Panc1 (cell line): ENCODE measurements around the gene LRRC47. TPM values are rescaled to one million over a fixed set of nuclear protein-coding genes. Genes with fewer than 3 reads are reported as not detected.

Source experiments
- ATAC-seq: fragments of 200-7000 bp; cut with Tn5 transposase; 2 replicates; pipeline ENCODE4 v1.9.1; 2020; ENCODE audit warnings: mild to moderate bottlenecking, moderate library complexity
- BruUV-seq: library from RNA; stranded (reverse); fragments of 400-500 nt; replicated peaks from 2 replicates; lab custom pipeline; 2021; lab: Mats Ljungman, UMichigan
- CTCF ChIA-PET: fragments of 300-600 bp; sonication (Branson Sonifier 250); formaldehyde crosslinking; loops from one replicate; lab custom pipeline; 2022; ENCODE audit warnings: antibody characterized with exemption; lab: Charles Lee
- POLR2A ChIA-PET: fragments of 300-600 bp; sonication (Branson Sonifier 250); formaldehyde crosslinking; loops from one replicate; lab custom pipeline; 2022; ENCODE audit warnings: antibody characterized with exemption; lab: Charles Lee
- DNase-seq: peaks from one replicate; pipeline ENCODE4 v3.0.0-alpha.2; 2010; ENCODE audit warnings: low read depth, low spot score
- H3K27ac ChIP-seq: 2 replicates; pipeline ENCODE4 v1.5.1; 2011; ENCODE audit warnings: mild to moderate bottlenecking, low read length, inconsistent platforms
- H3K27me3 ChIP-seq: fragments of 200-500 bp; sonication (Bioruptor generic); 2 replicates; pipeline ENCODE4 v1.6.0; 2014; ENCODE audit warnings: low read length, inconsistent platforms; ENCODE audit not compliant: control insufficient read depth, insufficient read depth
- H3K36me3 ChIP-seq: fragments of 200-500 bp; sonication (Bioruptor generic); 2 replicates; pipeline ENCODE4 v1.5.1; 2014; ENCODE audit warnings: inconsistent platforms, mild to moderate bottlenecking, low read length, moderate library complexity; ENCODE audit not compliant: control insufficient read depth, insufficient read depth
- H3K4me1 ChIP-seq: 2 replicates; pipeline ENCODE4 v1.5.1; 2011; ENCODE audit warnings: inconsistent platforms, mild to moderate bottlenecking, low read length, moderate library complexity; ENCODE audit not compliant: control insufficient read depth, insufficient read depth
- H3K4me3 ChIP-seq, 2 experiments: 2 replicates each; pipeline ENCODE4 v1.5.1; 2011 to 2012; ENCODE audit warnings: low read depth in 2 of 2, low read length in 2 of 2, mild to moderate bottlenecking in 2 of 2, inconsistent platforms in 1 of 2, moderate library complexity in 1 of 2
- H3K9me3 ChIP-seq: fragments of 200-500 bp; sonication (Bioruptor generic); 2 replicates; pipeline ENCODE4 v1.5.1; 2014; ENCODE audit warnings: low read depth, mild to moderate bottlenecking, inconsistent platforms, low read length, moderate library complexity; ENCODE audit not compliant: control insufficient read depth, insufficient read depth
- CTCF ChIP-seq: fragments of 450-650 bp; IDR thresholded peaks from 2 replicates; pipeline ENCODE4 v1.5.1; 2017; ENCODE audit warnings: mild to moderate bottlenecking
- POLR2AphosphoS5 ChIP-seq: IDR thresholded peaks from 2 replicates; pipeline ENCODE4 v1.6.1; 2012; ENCODE audit warnings: mild to moderate bottlenecking, low read depth, low read length, moderate library complexity
- REST ChIP-seq, 2 experiments: IDR thresholded peaks; 2 replicates each; pipeline ENCODE4 v1.6.1; 2011 to 2012; ENCODE audit warnings: low read depth in 2 of 2, control low read depth in 1 of 2, low read length in 1 of 2, mild to moderate bottlenecking in 1 of 2, moderate library complexity in 1 of 2; ENCODE audit not compliant: insufficient read depth in 1 of 2
- SIN3A ChIP-seq: IDR thresholded peaks from 2 replicates; pipeline ENCODE4 v1.6.1; 2012; ENCODE audit warnings: low read depth, mild to moderate bottlenecking, low read length, moderate library complexity, borderline replicate concordance; ENCODE audit not compliant: insufficient read depth
- TCF7L2 ChIP-seq: IDR thresholded peaks from 2 replicates; pipeline ENCODE4 v1.6.1; 2011; ENCODE audit warnings: mild to moderate bottlenecking, low read depth, low read length, inconsistent platforms
- in situ Hi-C: cut with HindIII; loops from 2 replicates; pipeline ENCODE4 v1.10.0; 2016; ENCODE audit warnings: low sequenced_read_pairs, low pct_unique_long_range_greater_than_20kb
- intact Hi-C: fragments of 100-400 bp; cut with micrococcal nuclease; formaldehyde crosslinking; loops from one replicate; pipeline ENCODE4 v1.10.0; 2022; ENCODE audit not compliant: unreplicated experiment
- total RNA-seq: library from RNA; stranded (reverse); gene quantifications from one replicate; pipeline ENCODE4 v1.2.1, GENCODE V29; 2021; ENCODE audit not compliant: unreplicated experiment

Gene LRRC47
- total RNA-seq, 1 experiment from 2014 or later, result 51.0 TPM

- POLR2A ChIA-PET, result no interaction called here
- intact Hi-C loops, result no loop called here
These were observed 18.7 kb upstream of the LRRC47 start for GRCh38 chr1:3814771-3815561.

GRCh38 chr1:3814065-3814464, 17.8 kb upstream of the LRRC47 start:
- intact Hi-C loops (no loop called here), in situ Hi-C loops (no loop called here)
- no peak overlapping the region for H3K4me3 ChIP-seq
- TF ChIP-seq TCF7L2, result no peak
- no peak for TF ChIP-seq REST (IDR thresholded peaks at IDR 0.05; ENCODE audit: insufficient read depth in 1 of 2, low read depth in 2 of 2, low read length in 1 of 2)
- no peak for TF ChIP-seq CTCF
- TF ChIP-seq SIN3A, result no peak
- no peaks in the 10 kb centered on the region for H3K36me3 ChIP-seq
- no peaks in the 10 kb centered on the region for H3K27me3 ChIP-seq
- TSS peak; percentile 88 for BruUV-seq
- CTCF ChIA-PET, result no interaction called here
- H3K27ac ChIP-seq, result no peak overlapping the region
- POLR2A ChIA-PET, result no interaction called here
- ATAC-seq (no peak), DNase-seq (no peak)
- H3K4me1 ChIP-seq, result 0 out of 2 replicates have a peak, but pooled peaks cover 4% of the 10 kb centered on the region
- no peaks in the 10 kb centered on the region for H3K9me3 ChIP-seq

More at GRCh38 chr1:3814771-3815561, 18.7 kb upstream of the LRRC47 start:
- CTCF ChIA-PET, result no interaction called here
- Histone ChIP-seq H3K27ac (no peak overlapping the region), H3K27me3 (no peaks in the 10 kb centered on the region), H3K4me1 (0 out of 2 replicates have a peak, but pooled peaks cover 4% of the 10 kb centered on the region), H3K4me3 (no peak overlapping the region), H3K9me3 (no peaks in the 10 kb centered on the region), H3K36me3 (no peaks in the 10 kb centered on the region)
- DNase-seq, result no peak
- no peak for ATAC-seq
- BruUV-seq, result no TSS peak
- in situ Hi-C loops, result no loop called here
- TF ChIP-seq POLR2AphosphoS5, result no peak
- TF ChIP-seq TCF7L2, result no peak
- TF ChIP-seq REST (IDR thresholded peaks at IDR 0.05; ENCODE audit: insufficient read depth in 1 of 2, low read depth in 2 of 2, low read length in 1 of 2), result no peak
- no peak for TF ChIP-seq CTCF
- TF ChIP-seq SIN3A, result no peak
